AG04450 (cell line): ENCODE data around the gene MCOLN2. TPM values are rescaled to one million over a fixed set of nuclear protein-coding genes. Genes with fewer than 3 reads are reported as not detected.
A peak's percentile ranks its signal among the peaks of the same experiment; 100 is the strongest.

Experiments
- CTCF ChIA-PET: fragments of 300-600, 350-600 bp; formaldehyde crosslinking; extraction: SDS; loops from one replicate; lab custom pipeline; 2022; ENCODE audit warnings: antibody characterized with exemption, inconsistent platforms; lab: Charles Lee
- POLR2A ChIA-PET: fragments of 350-600 bp; formaldehyde crosslinking; extraction: SDS; loops from one replicate; lab custom pipeline; 2021; ENCODE audit warnings: antibody characterized with exemption, inconsistent platforms; lab: Yijun Ruan, JAX
- DNase-seq: peaks from one replicate; pipeline ENCODE4 v3.0.0-alpha.2; 2011; ENCODE audit warnings: low read depth, low spot score
- H3K27ac ChIP-seq: one replicate; pipeline ENCODE4 v1.5.1; 2012; ENCODE audit warnings: low read depth, low read length, control low read depth
- H3K27me3 ChIP-seq: one replicate; pipeline ENCODE4 v1.6.0; 2012; ENCODE audit warnings: low read length; ENCODE audit not compliant: control insufficient read depth, insufficient read depth
- H3K4me3 ChIP-seq: 2 replicates; pipeline ENCODE4 v1.5.1; 2011; ENCODE audit warnings: mild to moderate bottlenecking, low read depth, low read length, control low read depth
- H3K9me3 ChIP-seq: 2 replicates; pipeline ENCODE4 v1.5.1; 2012; ENCODE audit warnings: low read length; ENCODE audit not compliant: control insufficient read depth, insufficient read depth
- CTCF ChIP-seq: IDR thresholded peaks from 2 replicates; pipeline ENCODE4 v1.5.1; 2011; ENCODE audit warnings: low read depth, low read length, control low read depth, inconsistent platforms
- polyA minus RNA-seq: library from RNA; depleted of rRNA, polyadenylated mRNA; stranded (reverse); fragments of >200 nt; gene quantifications from 2 replicates; pipeline ENCODE4 v1.2.3, GENCODE V29; 2011; rRNA and poly(A)+ RNA removed
- polyA plus RNA-seq: library from polyadenylated mRNA; depleted of rRNA; stranded (reverse); fragments of >200 nt; gene quantifications from 2 replicates; pipeline ENCODE4 v1.2.3, GENCODE V29; 2011; rRNA removed

Gene MCOLN2
- polyA plus RNA-seq: 0.37 and 0.41 TPM in 2 replicates
- polyA minus RNA-seq: 0.17 and 0.18 TPM in 2 replicates

- peaks cover 64% of the 10 kb centered on the region for H3K27me3 ChIP-seq
- TF ChIP-seq CTCF: no peak
- CTCF ChIA-PET: no interaction called here
- H3K27ac ChIP-seq: no peak within 1 kb of the TSS
- DNase-seq: no peak
- H3K4me3 ChIP-seq: peak within 1 kb of the TSS; percentile 57
- H3K9me3 ChIP-seq: no peaks in the 10 kb centered on the region; the same call in 1 of the 2 replicates
- POLR2A ChIA-PET: no interaction called here
Measured at GRCh38 chr1:84996846-84997666, at the start of gene MCOLN2. Gene MCOLN2 (minus strand): TSS chr1:84997113. CDS start chr1:84996872, 241 bp downstream.

- no peak for DNase-seq
- POLR2A ChIA-PET: no interaction called here
- peaks cover 47% of the 10 kb centered on the region for H3K27me3 ChIP-seq
- H3K9me3 ChIP-seq: no peaks in the 10 kb centered on the region
- TF ChIP-seq CTCF: no peak
- CTCF ChIA-PET: interaction anchor here (1.0 kb wide), 1 partner anchor 98 kb away, joined by 4 read pairs; no protein-coding TSS in a partner anchor
- no peak overlapping the region for H3K27ac ChIP-seq
- H3K4me3 ChIP-seq: no peak overlapping the region
Measured at GRCh38 chr1:85042413-85042812, 45.5 kb upstream of the MCOLN2 start.

- Histone ChIP-seq H3K27me3 (peaks cover 43% of the 10 kb centered on the region), H3K4me3 (no peak overlapping the region), H3K27ac (no peak overlapping the region), H3K9me3 (no peaks in the 10 kb centered on the region)
- CTCF ChIA-PET: no interaction called here
- no peak for DNase-seq
- TF ChIP-seq CTCF: no peak
- POLR2A ChIA-PET: no interaction called here
Measured at GRCh38 chr1:85041793-85042192, 44.9 kb upstream of the MCOLN2 start.

- H3K9me3 ChIP-seq: no peaks in the 10 kb centered on the region
- ChIA-PET POLR2A (no interaction called here), CTCF (interaction anchor here (2.1 to 3.6 kb wide), 2 partner anchors 89 to 226 kb away, joined by 8 to 24 read pairs; partner anchors contain the start of gene C1orf52)
- no peak overlapping the region for H3K27ac ChIP-seq
- no peak overlapping the region for H3K4me3 ChIP-seq
- peaks cover 4% of the 10 kb centered on the region for H3K27me3 ChIP-seq
- no peak for DNase-seq
- no peak for TF ChIP-seq CTCF
Measured at GRCh38 chr1:85033221-85033620, 36.3 kb upstream of the MCOLN2 start.

- Histone ChIP-seq H3K27ac (no peak overlapping the region), H3K4me3 (no peak overlapping the region), H3K9me3 (no peaks in the 10 kb centered on the region), H3K27me3 (peaks cover 3% of the 10 kb centered on the region)
- ChIA-PET CTCF (interaction anchor here (1.1 to 3.6 kb wide), 2 partner anchors 86 kb away, joined by 13 to 24 read pairs; no protein-coding TSS in a partner anchor), POLR2A (no interaction called here)
- TF ChIP-seq CTCF: no peak
- DNase-seq: no peak
Measured at GRCh38 chr1:85030536-85030935, 33.6 kb upstream of the MCOLN2 start.
